Neural cell (in vitro differentiated cells): ENCODE results near the gene PAX6. TPM values are rescaled to one million over a fixed set of nuclear protein-coding genes. Genes with fewer than 3 reads are reported as not detected.

Experiments
- H2AFZ ChIP-seq: fragments of 200-600, 300-800 bp; sonication (generic), shearing (Covaris generic); 2 replicates; pipeline ENCODE4 v1.6.0; 2014; ENCODE audit warnings: low read depth, mild to moderate bottlenecking, antibody characterized with exemption, low read length, moderate library complexity
- H3F3A ChIP-seq: fragments of 200-600 bp; shearing (Covaris generic); 2 replicates; pipeline ENCODE4 v1.6.1; 2016; ENCODE audit warnings: mild to moderate bottlenecking, moderate library complexity, mixed read lengths, antibody characterized with exemption, low read length; ENCODE audit not compliant: insufficient read depth, poor library complexity, severe bottlenecking
- H3K27ac ChIP-seq: fragments of 200-600, 300-800 bp; sonication (generic), shearing (Covaris generic); 2 replicates; pipeline ENCODE4 v1.5.1; 2014; ENCODE audit warnings: mild to moderate bottlenecking, low read length, moderate library complexity
- H3K27me3 ChIP-seq: fragments of 300-800, 200-600 bp; sonication (generic), shearing (Covaris generic); 2 replicates; pipeline ENCODE4 v1.6.0; 2014; ENCODE audit warnings: mild to moderate bottlenecking, low read depth, low read length, moderate library complexity; ENCODE audit not compliant: insufficient read depth
- H3K36me3 ChIP-seq: fragments of 300-800, 200-600 bp; sonication (generic), shearing (Covaris generic); 2 replicates; pipeline ENCODE4 v1.5.1; 2014; ENCODE audit warnings: mild to moderate bottlenecking, antibody characterized with exemption, low read length, moderate library complexity; ENCODE audit not compliant: insufficient read depth
- H3K4me2 ChIP-seq: fragments of 300-800, 200-600 bp; sonication (generic), shearing (Covaris generic); 2 replicates; pipeline ENCODE4 v1.6.0; 2014; ENCODE audit warnings: mild to moderate bottlenecking, low read length
- H3K4me3 ChIP-seq: fragments of 300-800, 200-600 bp; sonication (generic), shearing (Covaris generic); 2 replicates; pipeline ENCODE4 v1.5.1; 2014; ENCODE audit warnings: mild to moderate bottlenecking, low read length, moderate library complexity
- H3K79me2 ChIP-seq: fragments of 200-600 bp; shearing (Covaris generic); replicated peaks from 2 replicates; pipeline ENCODE4 v1.6.0; 2014; ENCODE audit warnings: mild to moderate bottlenecking, low read length, moderate library complexity; ENCODE audit not compliant: insufficient read depth
- H3K9ac ChIP-seq: fragments of 300-800, 200-600 bp; sonication (generic), shearing (Covaris generic); 2 replicates; pipeline ENCODE4 v1.6.1; 2016; ENCODE audit warnings: mild to moderate bottlenecking, low read length, mixed read lengths
- H3K9me2 ChIP-seq: fragments of 200-600 bp; shearing (Covaris generic); 2 replicates; pipeline ENCODE4 v1.6.1; 2016; ENCODE audit warnings: mild to moderate bottlenecking, low read length, mixed read lengths; ENCODE audit not compliant: insufficient read depth
- H3K9me3 ChIP-seq: fragments of 200-600, 300-800 bp; sonication (generic), shearing (Covaris generic); 2 replicates; pipeline ENCODE4 v1.6.1; 2016; ENCODE audit warnings: mild to moderate bottlenecking, mixed run types, low read length, moderate library complexity, mixed read lengths
- H4K20me1 ChIP-seq: fragments of 200-600 bp; shearing (Covaris generic); 2 replicates; pipeline ENCODE4 v1.6.1; 2016; ENCODE audit warnings: mild to moderate bottlenecking, mixed run types; ENCODE audit not compliant: insufficient read depth
- EP300 ChIP-seq: fragments of 450-650 bp; conservative IDR thresholded peaks from 2 replicates; pipeline ENCODE4 v1.6.1; 2014; ENCODE audit warnings: antibody characterized with exemption, mild to moderate bottlenecking, moderate library complexity; ENCODE audit not compliant: poor library complexity, severe bottlenecking
- EZH2 ChIP-seq: fragments of 200-600, 300-800 bp; shearing (Covaris generic), sonication (generic); IDR thresholded peaks from 2 replicates; pipeline ENCODE4 v1.6.1; 2014; ENCODE audit warnings: antibody characterized with exemption, low read length, borderline replicate concordance, mild to moderate bottlenecking; ENCODE audit not compliant: insufficient read depth, poor library complexity, severe bottlenecking
- MXI1 ChIP-seq: fragments of 450-650 bp; conservative IDR thresholded peaks from 2 replicates; pipeline ENCODE4 v1.6.1; 2014; ENCODE audit warnings: antibody characterized with exemption, mild to moderate bottlenecking; ENCODE audit not compliant: poor library complexity, severe bottlenecking
- POLR2AphosphoS5 ChIP-seq: IDR thresholded peaks from 2 replicates; pipeline ENCODE4 v1.6.1; 2012
- RAD21 ChIP-seq: fragments of 450-650 bp; conservative IDR thresholded peaks from 2 replicates; pipeline ENCODE4 v1.6.1; 2014; ENCODE audit warnings: antibody characterized with exemption, mild to moderate bottlenecking, moderate library complexity
- SMC3 ChIP-seq: fragments of 450-650 bp; conservative IDR thresholded peaks from 2 replicates; pipeline ENCODE4 v1.6.1; 2014; ENCODE audit warnings: antibody characterized with exemption, mild to moderate bottlenecking, moderate library complexity; ENCODE audit not compliant: poor library complexity
- TAF1 ChIP-seq: IDR thresholded peaks from 2 replicates; pipeline ENCODE4 v1.6.1; 2012; ENCODE audit warnings: low read depth
- polyA plus RNA-seq: library from polyadenylated mRNA; depleted of rRNA; stranded (reverse); fragments of >200 nt; gene quantifications from 2 replicates; pipeline ENCODE4 v1.2.3, GENCODE V29; 2014
- TF ChIP-seq, protein P1 (sequence below): fragments of 450-650 bp; IDR thresholded peaks from 2 replicates; pipeline ENCODE4 v1.5.1; 2014; ENCODE audit warnings: antibody characterized with exemption, mild to moderate bottlenecking, moderate library complexity; ENCODE audit not compliant: poor library complexity, severe bottlenecking
- TF ChIP-seq, protein P2 (sequence below): IDR thresholded peaks from 2 replicates; pipeline ENCODE4 v1.6.1; 2012; ENCODE audit warnings: borderline replicate concordance

The PAX6 gene
- polyA plus RNA-seq, 1 donor from 2014 or later: 74.7 TPM

- no peak overlapping the region for H2AFZ ChIP-seq
- no peaks in the 10 kb centered on the region for H3K27me3 ChIP-seq
- H3F3A ChIP-seq: no peaks in the 10 kb centered on the region
- no peaks in the 10 kb centered on the region for H3K9me2 ChIP-seq
- H3K9me3 ChIP-seq: no peaks in the 10 kb centered on the region
- no peak overlapping the region for H3K27ac ChIP-seq
- no peak overlapping the region for H3K4me3 ChIP-seq
- H4K20me1 ChIP-seq: no peaks in the 10 kb centered on the region
- no peak for TF ChIP-seq TAF1
- TF ChIP-seq RAD21: no peak
- TF ChIP-seq SMC3: no peak
- TF ChIP-seq EZH2: no peak
- TF ChIP-seq EP300: no peak
- TF ChIP-seq MXI1: no peak
- no peak for TF ChIP-seq POLR2AphosphoS5
- TF ChIP-seq, protein P1, sequence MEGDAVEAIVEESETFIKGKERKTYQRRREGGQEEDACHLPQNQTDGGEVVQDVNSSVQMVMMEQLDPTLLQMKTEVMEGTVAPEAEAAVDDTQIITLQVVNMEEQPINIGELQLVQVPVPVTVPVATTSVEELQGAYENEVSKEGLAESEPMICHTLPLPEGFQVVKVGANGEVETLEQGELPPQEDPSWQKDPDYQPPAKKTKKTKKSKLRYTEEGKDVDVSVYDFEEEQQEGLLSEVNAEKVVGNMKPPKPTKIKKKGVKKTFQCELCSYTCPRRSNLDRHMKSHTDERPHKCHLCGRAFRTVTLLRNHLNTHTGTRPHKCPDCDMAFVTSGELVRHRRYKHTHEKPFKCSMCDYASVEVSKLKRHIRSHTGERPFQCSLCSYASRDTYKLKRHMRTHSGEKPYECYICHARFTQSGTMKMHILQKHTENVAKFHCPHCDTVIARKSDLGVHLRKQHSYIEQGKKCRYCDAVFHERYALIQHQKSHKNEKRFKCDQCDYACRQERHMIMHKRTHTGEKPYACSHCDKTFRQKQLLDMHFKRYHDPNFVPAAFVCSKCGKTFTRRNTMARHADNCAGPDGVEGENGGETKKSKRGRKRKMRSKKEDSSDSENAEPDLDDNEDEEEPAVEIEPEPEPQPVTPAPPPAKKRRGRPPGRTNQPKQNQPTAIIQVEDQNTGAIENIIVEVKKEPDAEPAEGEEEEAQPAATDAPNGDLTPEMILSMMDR: no peak
- TF ChIP-seq, protein P2, sequence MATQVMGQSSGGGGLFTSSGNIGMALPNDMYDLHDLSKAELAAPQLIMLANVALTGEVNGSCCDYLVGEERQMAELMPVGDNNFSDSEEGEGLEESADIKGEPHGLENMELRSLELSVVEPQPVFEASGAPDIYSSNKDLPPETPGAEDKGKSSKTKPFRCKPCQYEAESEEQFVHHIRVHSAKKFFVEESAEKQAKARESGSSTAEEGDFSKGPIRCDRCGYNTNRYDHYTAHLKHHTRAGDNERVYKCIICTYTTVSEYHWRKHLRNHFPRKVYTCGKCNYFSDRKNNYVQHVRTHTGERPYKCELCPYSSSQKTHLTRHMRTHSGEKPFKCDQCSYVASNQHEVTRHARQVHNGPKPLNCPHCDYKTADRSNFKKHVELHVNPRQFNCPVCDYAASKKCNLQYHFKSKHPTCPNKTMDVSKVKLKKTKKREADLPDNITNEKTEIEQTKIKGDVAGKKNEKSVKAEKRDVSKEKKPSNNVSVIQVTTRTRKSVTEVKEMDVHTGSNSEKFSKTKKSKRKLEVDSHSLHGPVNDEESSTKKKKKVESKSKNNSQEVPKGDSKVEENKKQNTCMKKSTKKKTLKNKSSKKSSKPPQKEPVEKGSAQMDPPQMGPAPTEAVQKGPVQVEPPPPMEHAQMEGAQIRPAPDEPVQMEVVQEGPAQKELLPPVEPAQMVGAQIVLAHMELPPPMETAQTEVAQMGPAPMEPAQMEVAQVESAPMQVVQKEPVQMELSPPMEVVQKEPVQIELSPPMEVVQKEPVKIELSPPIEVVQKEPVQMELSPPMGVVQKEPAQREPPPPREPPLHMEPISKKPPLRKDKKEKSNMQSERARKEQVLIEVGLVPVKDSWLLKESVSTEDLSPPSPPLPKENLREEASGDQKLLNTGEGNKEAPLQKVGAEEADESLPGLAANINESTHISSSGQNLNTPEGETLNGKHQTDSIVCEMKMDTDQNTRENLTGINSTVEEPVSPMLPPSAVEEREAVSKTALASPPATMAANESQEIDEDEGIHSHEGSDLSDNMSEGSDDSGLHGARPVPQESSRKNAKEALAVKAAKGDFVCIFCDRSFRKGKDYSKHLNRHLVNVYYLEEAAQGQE: no peak
- no peaks in the 10 kb centered on the region for H3K36me3 ChIP-seq
- no peaks in the 10 kb centered on the region for H3K79me2 ChIP-seq
- H3K9ac ChIP-seq: no peak overlapping the region
- no peak overlapping the region for H3K4me2 ChIP-seq
These were observed 45.1 kb upstream of the PAX6 start for GRCh38 chr11:31856248-31856647.

DNA sequence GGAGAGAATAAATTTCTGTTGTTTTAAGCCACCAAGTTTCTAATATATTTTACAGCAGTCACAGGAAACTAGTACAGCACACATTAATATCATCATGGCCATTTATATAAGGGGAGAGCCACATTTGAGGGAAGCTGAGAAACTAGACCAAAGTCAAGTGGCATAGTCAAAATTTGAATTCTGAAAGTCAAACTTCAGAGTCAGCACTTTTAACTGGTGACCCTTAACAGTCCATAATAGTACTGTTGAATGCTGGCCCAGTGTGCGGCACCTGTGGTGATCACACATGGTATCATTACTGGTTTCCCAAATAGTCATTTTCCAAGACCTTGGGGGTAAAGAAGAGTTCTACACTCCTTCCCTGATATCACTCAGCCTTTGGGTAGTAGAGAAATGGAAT is 44.3 kb upstream of the PAX6 start:
- no peak overlapping the region for H3K4me2 ChIP-seq
- no peaks in the 10 kb centered on the region for H3K79me2 ChIP-seq
- no peaks in the 10 kb centered on the region for H3K9me2 ChIP-seq
- no peaks in the 10 kb centered on the region for H3F3A ChIP-seq
- H2AFZ ChIP-seq: no peak overlapping the region
- H3K4me3 ChIP-seq: no peak overlapping the region
- no peak overlapping the region for H3K9ac ChIP-seq
- no peaks in the 10 kb centered on the region for H4K20me1 ChIP-seq
- H3K27me3 ChIP-seq: no peaks in the 10 kb centered on the region
- H3K36me3 ChIP-seq: no peaks in the 10 kb centered on the region
- TF ChIP-seq, protein P2: no peak
- H3K9me3 ChIP-seq: no peaks in the 10 kb centered on the region
- no peak overlapping the region for H3K27ac ChIP-seq
